Naive thymus-derived CD8-positive, alpha-beta T cell (primary cell): ENCODE results near the gene PRDM10. TPM values are rescaled to one million over a fixed set of nuclear protein-coding genes. Genes with fewer than 3 reads are reported as not detected.
A peak's percentile ranks its signal among the peaks of the same experiment; 100 is the strongest.

Source experiments
- ATAC-seq, 2 donors: fragments of 150-1000 bp; cut with Tn5 transposase in 1 of 2; sonication (Bioruptor Pico), chemical (Tn5 transposase) in 1 of 2; 1 replicate in 1 of 2; 2 replicates in 1 of 2; pipeline ENCODE4 v1.10.0; 2021; ENCODE audit warnings: mild to moderate bottlenecking in 2 of 2, moderate library complexity in 2 of 2
- POLR2A ChIA-PET: fragments of 350-600 bp; sonication (Branson Sonifier 250); formaldehyde crosslinking; loops from one replicate; lab custom pipeline; 2021; ENCODE audit warnings: antibody characterized with exemption; lab: Charles Lee
- DNase-seq, 10 donors: peaks; one replicate each; pipeline versions ENCODE4 v3.0.0 to v3.0.0-alpha.2; 2020 to 2022
- H3K27ac Mint-ChIP-seq, 10 donors: one replicate each; pipeline ENCODE4 v1.8.0; 2020 to 2022; ENCODE audit warnings: mild to moderate bottlenecking in 10 of 10, mixed read lengths in 10 of 10, moderate library complexity in 4 of 10, inconsistent platforms in 1 of 10
- H3K27me3 Mint-ChIP-seq, 5 donors: one replicate each; pipeline ENCODE4 v1.8.0; 2021 to 2022; ENCODE audit warnings: mixed read lengths in 5 of 5
- H3K36me3 Mint-ChIP-seq, 3 donors: one replicate each; pipeline ENCODE4 v1.8.0; 2020 to 2022; ENCODE audit warnings: mixed read lengths in 3 of 3, mild to moderate bottlenecking in 2 of 3, inconsistent platforms in 1 of 3
- H3K4me1 Mint-ChIP-seq, 4 donors: one replicate each; pipeline ENCODE4 v1.8.0; 2021 to 2022; ENCODE audit warnings: mixed read lengths in 4 of 4
- H3K4me3 Mint-ChIP-seq, 10 donors: one replicate each; pipeline ENCODE4 v1.8.0; 2020 to 2022; ENCODE audit warnings: mild to moderate bottlenecking in 10 of 10, mixed read lengths in 10 of 10, moderate library complexity in 6 of 10, inconsistent platforms in 1 of 10
- H3K9me3 Mint-ChIP-seq, 9 donors: one replicate each; pipeline ENCODE4 v1.8.0; 2020 to 2022; ENCODE audit warnings: mixed read lengths in 9 of 9, mild to moderate bottlenecking in 3 of 9, inconsistent platforms in 1 of 9, moderate library complexity in 1 of 9
- polyA plus RNA-seq, 3 donors: library from polyadenylated mRNA; unstranded; fragments of 300-500 nt; fragmentation: Illumina TruSeq; gene quantifications; one replicate each; pipeline ENCODE4 v1.2.3, GENCODE V29; 2021
- total RNA-seq, 8 experiments: library from RNA in 2 of 8; stranded (reverse) in 2 of 8; gene quantifications; one replicate each; pipeline ENCODE4 v1.2.3 and lab custom pipeline; 2021 to 2026

PRDM10 gene
- total and polyA plus RNA-seq, 5 experiments from 2014 or later = 0.87 to 16.5 (median 3.7) TPM

DNA sequence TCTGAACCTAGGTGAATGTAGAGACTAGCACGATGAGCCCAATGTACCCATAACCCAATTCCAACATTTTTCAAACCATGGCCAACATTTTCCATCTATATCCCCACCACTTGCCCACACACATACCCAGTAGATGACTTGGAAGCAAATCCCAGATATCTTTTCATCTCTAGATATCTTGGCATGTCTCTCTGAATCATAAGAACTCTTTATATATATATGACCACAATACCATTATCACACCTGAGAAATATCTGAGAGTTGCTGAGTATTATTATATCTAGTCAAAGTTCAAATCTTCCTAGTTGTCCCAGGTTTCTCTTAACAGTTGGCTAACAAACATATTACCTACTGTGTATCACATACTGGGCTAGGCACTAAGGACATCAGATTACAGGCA is 69.4 kb downstream of the PRDM10 start:
- H3K4me1 Mint-ChIP-seq = peaks cover 0 to under 1% (median 0%) of the 10 kb centered on the region in 4 donors
- no peak for DNase-seq
- H3K36me3 Mint-ChIP-seq = peaks cover 6 to 64% (median 22%) of the 10 kb centered on the region in 3 donors
- H3K27me3 Mint-ChIP-seq = no peaks in the 10 kb centered on the region
- no peak overlapping the region for H3K4me3 Mint-ChIP-seq
- no peak for ATAC-seq
- H3K9me3 Mint-ChIP-seq = no peaks in the 10 kb centered on the region
- no peak overlapping the region for H3K27ac Mint-ChIP-seq
- POLR2A ChIA-PET = no interaction called here

DNA sequence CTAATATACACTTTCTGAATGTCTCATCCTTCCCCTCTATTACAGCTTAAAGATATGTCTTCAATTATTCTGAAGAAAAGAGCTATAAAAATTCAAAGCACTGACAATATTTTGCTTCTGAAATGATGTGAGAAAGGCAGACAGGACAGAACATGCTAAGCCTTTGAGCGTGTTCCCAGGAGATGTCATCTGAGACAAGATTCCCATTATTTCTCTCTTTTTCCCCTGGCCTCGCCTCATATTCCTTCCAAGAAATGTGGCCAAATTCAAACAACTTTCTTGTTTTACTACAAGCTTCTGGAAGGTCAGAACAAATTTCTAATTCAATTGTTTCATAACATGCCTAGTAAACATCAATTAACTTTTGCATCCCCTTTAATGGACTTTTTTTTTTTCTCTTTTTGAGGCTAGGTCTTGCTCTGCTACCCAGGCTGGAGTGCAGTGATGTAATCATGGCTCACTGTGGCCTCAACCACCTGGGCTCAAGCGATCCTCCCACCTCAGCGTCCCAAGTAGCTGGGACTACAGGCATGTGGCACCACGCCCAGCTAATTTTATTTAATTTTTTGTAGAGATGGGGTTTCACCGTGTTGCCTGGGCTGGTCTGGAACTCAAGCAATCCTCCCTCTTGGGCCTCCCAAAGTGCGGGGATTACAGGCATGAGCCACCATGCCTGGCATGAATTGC is 70.1 kb downstream of the PRDM10 start:
- Mint-ChIP-seq H3K4me1 (no peaks in the 10 kb centered on the region), H3K4me3 (no peak overlapping the region), H3K9me3 (no peaks in the 10 kb centered on the region), H3K27ac (no peak overlapping the region), H3K27me3 (no peaks in the 10 kb centered on the region), H3K36me3 (peaks cover 6 to 64% (median 22%) of the 10 kb centered on the region in 3 donors)
- POLR2A ChIA-PET = no interaction called here
- no peak for ATAC-seq
- DNase-seq = no peak

- peaks cover 6 to 64% (median 19%) of the 10 kb centered on the region in 3 donors for H3K36me3 Mint-ChIP-seq
- H3K27me3 Mint-ChIP-seq = no peaks in the 10 kb centered on the region
- ATAC-seq = no peak
- no peaks in the 10 kb centered on the region for H3K4me1 Mint-ChIP-seq
- no peak overlapping the region for H3K27ac Mint-ChIP-seq
- POLR2A ChIA-PET = no interaction called here
- H3K4me3 Mint-ChIP-seq = no peak overlapping the region
- DNase-seq = no peak
- H3K9me3 Mint-ChIP-seq = no peaks in the 10 kb centered on the region
These were observed 71.9 kb downstream of the PRDM10 start for GRCh38 chr11:129930743-129931142.

DNA sequence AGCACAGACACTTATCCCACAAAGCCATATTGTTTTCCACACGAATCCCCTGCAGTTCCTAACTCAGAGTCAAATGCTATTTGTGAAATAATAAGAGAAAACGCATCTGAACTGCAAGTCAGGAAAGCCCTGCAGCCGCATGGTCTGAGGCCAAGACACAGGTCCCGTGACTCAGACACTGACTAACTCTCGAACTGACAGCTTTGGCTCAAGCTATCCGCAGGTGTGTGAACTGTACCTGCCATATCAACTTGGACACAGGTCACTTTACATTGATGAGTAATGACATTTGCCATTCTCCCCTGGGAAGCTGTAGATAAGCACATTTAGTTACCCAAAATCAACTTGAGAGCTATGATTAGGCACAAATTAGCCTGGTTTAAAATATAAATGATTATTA is 72.3 kb downstream of the PRDM10 start:
- ATAC-seq (no peak), DNase-seq (no peak)
- POLR2A ChIA-PET = no interaction called here
- no peak overlapping the region for H3K4me3 Mint-ChIP-seq
- H3K27ac Mint-ChIP-seq = no peak overlapping the region
- H3K27me3 Mint-ChIP-seq = no peaks in the 10 kb centered on the region
- H3K36me3 Mint-ChIP-seq = peaks cover 6 to 63% (median 19%) of the 10 kb centered on the region in 3 donors
- no peaks in the 10 kb centered on the region for H3K4me1 Mint-ChIP-seq
- no peaks in the 10 kb centered on the region for H3K9me3 Mint-ChIP-seq

DNA sequence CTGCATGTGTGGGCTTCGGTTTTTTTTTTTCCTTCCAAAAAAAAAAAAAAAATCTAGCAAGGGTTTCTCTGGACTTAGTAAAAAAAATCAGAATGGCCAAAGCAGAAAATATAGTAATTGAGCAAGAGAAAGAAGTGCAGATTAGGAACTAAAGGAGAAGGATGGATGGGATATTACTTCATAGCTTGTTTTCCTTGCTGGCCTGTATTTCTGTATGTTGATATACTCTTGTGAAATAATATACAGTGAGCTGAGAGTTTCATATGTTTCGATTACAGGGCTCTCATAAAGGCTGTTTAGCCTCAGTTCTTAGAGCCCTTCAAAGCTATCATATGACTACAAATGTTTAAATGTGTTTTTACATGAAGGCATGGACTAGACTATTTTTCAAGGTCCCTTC is 72.9 kb downstream of the PRDM10 start:
- no peak overlapping the region for H3K4me3 Mint-ChIP-seq
- H3K36me3 Mint-ChIP-seq = peaks cover 6 to 63% (median 21%) of the 10 kb centered on the region in 3 donors
- POLR2A ChIA-PET = no interaction called here
- DNase-seq (no peak), ATAC-seq (no peak)
- no peak overlapping the region for H3K27ac Mint-ChIP-seq
- H3K27me3 Mint-ChIP-seq = no peaks in the 10 kb centered on the region
- no peaks in the 10 kb centered on the region for H3K9me3 Mint-ChIP-seq
- no peaks in the 10 kb centered on the region for H3K4me1 Mint-ChIP-seq

- H3K9me3 Mint-ChIP-seq = no peaks in the 10 kb centered on the region
- DNase-seq = no peak
These were observed 73.5 kb downstream of the PRDM10 start for GRCh38 chr11:129928923-129929692.

GRCh38 chr11:129922674-129923073 is 80.0 kb downstream of the PRDM10 start:
- no peak for DNase-seq
- no peak for ATAC-seq
- Mint-ChIP-seq H3K36me3 (peaks cover 0 to 38% (median 4%) of the 10 kb centered on the region in 3 donors), H3K27ac (peak overlapping the region in 3 of 10 donors; percentile 44 to 82 (median 50)), H3K4me3 (no peak overlapping the region), H3K9me3 (no peaks in the 10 kb centered on the region), H3K4me1 (peaks cover 4 to 14% (median 9%) of the 10 kb centered on the region in 4 donors), H3K27me3 (no peaks in the 10 kb centered on the region)
- POLR2A ChIA-PET = no interaction called here

More at GRCh38 chr11:129928923-129929692, 73.5 kb downstream of the PRDM10 start:
- no peaks in the 10 kb centered on the region for H3K4me1 Mint-ChIP-seq
- no peak for ATAC-seq
- no peaks in the 10 kb centered on the region for H3K27me3 Mint-ChIP-seq
- no peak overlapping the region for H3K4me3 Mint-ChIP-seq
- peak overlapping the region in 1 of 10 donors; percentile 2 for H3K27ac Mint-ChIP-seq
- POLR2A ChIA-PET = no interaction called here
- H3K36me3 Mint-ChIP-seq = peaks cover 6 to 60% (median 17%) of the 10 kb centered on the region in 3 donors

GRCh38 chr11:129918361-129918760 is 84.3 kb downstream of the PRDM10 start:
- peaks cover 3 to 62% (median 10%) of the 10 kb centered on the region in 3 donors for H3K36me3 Mint-ChIP-seq
- no peaks in the 10 kb centered on the region for H3K9me3 Mint-ChIP-seq

GRCh38 chr11:129917231-129917630 is 85.4 kb downstream of the PRDM10 start:
- H3K36me3 Mint-ChIP-seq = peaks cover 3 to 64% (median 13%) of the 10 kb centered on the region in 3 donors
- H3K4me1 Mint-ChIP-seq = peaks cover 0 to 7% (median 0%) of the 10 kb centered on the region in 4 donors
- no peak overlapping the region for H3K4me3 Mint-ChIP-seq
- POLR2A ChIA-PET = no interaction called here
- H3K27me3 Mint-ChIP-seq = no peaks in the 10 kb centered on the region
- no peak overlapping the region for H3K27ac Mint-ChIP-seq
- DNase-seq (no peak), ATAC-seq (no peak)
- H3K9me3 Mint-ChIP-seq = no peaks in the 10 kb centered on the region

More at GRCh38 chr11:129918361-129918760, 84.3 kb downstream of the PRDM10 start:
- POLR2A ChIA-PET = no interaction called here
- no peak for ATAC-seq
- H3K27me3 Mint-ChIP-seq = no peaks in the 10 kb centered on the region
- H3K4me1 Mint-ChIP-seq = peaks cover 2 to 12% (median 5%) of the 10 kb centered on the region in 4 donors
- no peak for DNase-seq
- no peak overlapping the region for H3K4me3 Mint-ChIP-seq
- H3K27ac Mint-ChIP-seq = peak overlapping the region in 1 of 10 donors; percentile 34

GRCh38 chr11:129911298-129911697 is 91.3 kb downstream of the PRDM10 start:
- POLR2A ChIA-PET = no interaction called here
- no peak overlapping the region for H3K4me3 Mint-ChIP-seq
- H3K27me3 Mint-ChIP-seq = no peaks in the 10 kb centered on the region
- H3K27ac Mint-ChIP-seq = peak overlapping the region in 1 of 10 donors; percentile 0
- ATAC-seq (no peak), DNase-seq (no peak)
- peaks cover 9 to 80% (median 31%) of the 10 kb centered on the region in 3 donors for H3K36me3 Mint-ChIP-seq
- peaks cover 0 to 6% (median 0%) of the 10 kb centered on the region in 4 donors for H3K4me1 Mint-ChIP-seq
- H3K9me3 Mint-ChIP-seq = no peaks in the 10 kb centered on the region

- Mint-ChIP-seq H3K36me3 (peaks cover 9 to 79% (median 33%) of the 10 kb centered on the region in 3 donors), H3K27ac (no peak overlapping the region), H3K9me3 (no peaks in the 10 kb centered on the region), H3K4me1 (peaks cover 0 to 6% (median 0%) of the 10 kb centered on the region in 4 donors), H3K27me3 (no peaks in the 10 kb centered on the region), H3K4me3 (no peak overlapping the region)
- no peak for DNase-seq
- ATAC-seq = no peak
- POLR2A ChIA-PET = no interaction called here
These were observed 92.3 kb downstream of the PRDM10 start for GRCh38 chr11:129910360-129910759.

DNA sequence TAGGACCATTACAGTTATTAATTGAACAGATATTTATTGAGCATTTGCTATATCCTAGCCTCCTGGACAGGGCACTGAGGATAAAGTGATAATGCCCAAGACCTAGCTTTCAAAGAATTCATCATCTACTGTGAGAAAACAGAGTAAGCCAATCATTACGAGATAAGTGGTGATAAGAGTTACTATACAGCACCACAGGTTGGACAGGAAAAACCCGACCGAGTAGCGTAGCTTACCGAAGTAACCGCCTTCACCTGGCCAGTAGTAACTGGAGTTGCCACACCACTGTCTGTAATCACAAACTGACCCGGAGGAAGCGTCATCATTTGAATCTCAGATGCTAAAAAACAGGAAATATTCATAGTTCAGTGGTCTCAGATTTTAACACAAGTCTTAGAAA is 97.2 kb downstream of the PRDM10 start:
- no peaks in the 10 kb centered on the region for H3K9me3 Mint-ChIP-seq
- ATAC-seq = no peak
- no peak overlapping the region for H3K4me3 Mint-ChIP-seq
- H3K4me1 Mint-ChIP-seq = no peaks in the 10 kb centered on the region
- no peak overlapping the region for H3K27ac Mint-ChIP-seq
- DNase-seq = no peak
- no peaks in the 10 kb centered on the region for H3K27me3 Mint-ChIP-seq
- peaks cover 6 to 76% (median 44%) of the 10 kb centered on the region in 3 donors for H3K36me3 Mint-ChIP-seq
- POLR2A ChIA-PET = interaction anchor here (1.6 kb wide), 1 partner anchor 10 kb away, joined by 6 read pairs; the partner anchor contains the start of gene NFRKB

DNA sequence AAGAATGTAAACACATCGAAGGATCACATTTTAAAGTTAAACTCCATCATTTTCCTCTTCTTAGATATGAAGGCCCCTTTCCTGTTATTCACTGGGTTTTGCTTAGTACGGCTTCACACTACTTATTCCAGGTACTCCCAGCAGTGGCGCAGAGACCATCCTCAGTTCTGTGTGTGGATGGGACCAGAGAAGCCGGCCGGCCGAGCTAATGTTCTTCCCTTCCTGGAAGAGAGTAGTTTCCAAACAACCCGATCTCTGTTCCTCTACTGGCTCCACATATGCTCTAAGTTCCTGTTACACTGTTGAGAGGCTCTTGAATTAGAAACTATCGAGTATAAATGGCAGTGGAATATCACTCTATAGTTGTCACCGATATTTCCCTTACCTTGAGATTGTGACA is 106.6 kb downstream of the PRDM10 start:
- POLR2A ChIA-PET = interaction anchor here (1.0 to 2.0 kb wide), 7 partner anchors 9 to 175 kb away, joined by 3 to 18 read pairs (median 5); partner anchors contain the start of gene PRDM10
- peak overlapping the region; percentile 82 to 94 (median 92) for H3K4me3 Mint-ChIP-seq
- peak overlapping the region; percentile 76 to 94 (median 86) for H3K27ac Mint-ChIP-seq
- DNase-seq (no peak), ATAC-seq (no peak)
- H3K9me3 Mint-ChIP-seq = no peaks in the 10 kb centered on the region
- H3K27me3 Mint-ChIP-seq = no peaks in the 10 kb centered on the region
- H3K4me1 Mint-ChIP-seq = peaks cover 24 to 43% (median 37%) of the 10 kb centered on the region in 4 donors
- H3K36me3 Mint-ChIP-seq = peaks cover 0 to 26% (median 3%) of the 10 kb centered on the region in 3 donors
